ENCODE measurements around the gene GAN. TPM values are rescaled to one million over a fixed set of nuclear protein-coding genes. Genes with fewer than 3 reads are reported as not detected.

The GAN gene
- total and polyA plus RNA-seq, 9 of the 15 experiments (the other 6 are each of a cell fraction or from before 2014, with no cell fraction given): 0.83 to 15.1 (median 5.2) TPM

DNA sequence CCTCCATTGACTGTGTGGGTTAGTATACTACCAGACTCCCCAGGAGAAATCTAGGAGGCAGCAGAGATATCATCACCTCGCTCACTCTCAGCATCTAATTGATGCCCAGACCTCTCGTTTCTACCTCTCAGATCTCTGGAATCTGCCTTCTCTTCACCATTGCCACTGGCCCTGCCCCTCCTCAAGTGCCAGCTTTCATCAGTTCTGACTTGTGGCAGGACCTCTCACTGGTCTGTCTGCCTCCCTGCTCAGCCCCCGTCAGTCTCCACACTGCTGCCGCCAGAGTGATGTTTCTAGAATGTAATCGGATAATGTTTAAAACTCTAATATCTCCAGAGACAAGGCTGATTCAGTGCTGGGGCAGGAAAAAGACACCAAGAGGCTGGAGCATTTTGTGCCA, 15.2 kb downstream of the GAN start:
- no peak for ATAC-seq
- H3K4me3 ChIP-seq: no peak overlapping the region
- H3K9me3 ChIP-seq (replicated peaks; ENCODE audit: control insufficient read depth, insufficient read depth, low read depth, low read length): no peaks in the 10 kb centered on the region
- no peak for DNase-seq (ENCODE audit: extremely low read depth in 1 of 4, low spot score in 3 of 4)
- peaks cover 3% of the 10 kb centered on the region; the same call in 1 of the 3 replicates for H3K79me2 ChIP-seq (ENCODE audit: control insufficient read depth, insufficient read depth, low read length)
- no peaks in the 10 kb centered on the region for H3K9me1 ChIP-seq (ENCODE audit: control insufficient read depth, insufficient read depth, low read length)
- H3K9ac ChIP-seq (ENCODE audit: insufficient read depth in 1 of 2, low read depth in 2 of 2, low read length in 2 of 2): no peak overlapping the region
- no peak overlapping the region for H3K27ac ChIP-seq (ENCODE audit: extremely low read depth, low read depth, low read length)
- intact Hi-C loops (cut with micrococcal nuclease): no loop called here
- no peaks in the 10 kb centered on the region for H3K36me3 ChIP-seq (ENCODE audit: control insufficient read depth, insufficient read depth, low read length)
- CTCF ChIA-PET (ENCODE audit: low intra/inter-chr PET ratio): no interaction called here
- no peaks in the 10 kb centered on the region for H3K27me3 ChIP-seq (ENCODE audit: control insufficient read depth in 2 of 2, insufficient read depth in 2 of 2, low read length in 2 of 2)
- no peak overlapping the region for H2AFZ ChIP-seq (ENCODE audit: low read depth, low read length)
- peaks cover 9% of the 10 kb centered on the region; the same call in 1 of the 2 replicates for H4K20me1 ChIP-seq (replicated peaks; ENCODE audit: control insufficient read depth, insufficient read depth, low read length)
- H3K4me1 ChIP-seq (replicated peaks in 1 of 2; ENCODE audit: control insufficient read depth in 2 of 2, insufficient read depth in 2 of 2, low read length in 2 of 2): no peaks in the 10 kb centered on the region
- no peak overlapping the region for H3K4me2 ChIP-seq (ENCODE audit: insufficient read depth, low read length)
- no TSS peak for BruUV-seq (replicated peaks)
- 91% methylated on average over 5 of the region's 5 CpGs for WGBS (ENCODE audit: insufficient coverage, low coverage, missing lambda C conversion rate)
- POLR2A ChIA-PET: interaction anchor here (1.0 to 1.2 kb wide), 2 partner anchors 11 to 16 kb away, joined by 4 read pairs; partner anchors contain the start of gene GAN
- in situ Hi-C loops (cut with MboI): no loop called here
- no peak for TF ChIP-seq GTF2A2 (tag; IDR thresholded peaks at IDR 0.05)
- no peak for TF ChIP-seq ZNF444 (CRISPR knock-in tag; IDR thresholded peaks at IDR 0.05)
- no peak for TF ChIP-seq POLR2G (IDR thresholded peaks at IDR 0.05; ENCODE audit: low read depth, low read length)
- no peak for TF ChIP-seq JUNB (CRISPR knock-in tag; conservative IDR thresholded peaks at IDR 0.05)
- no peak for TF ChIP-seq NFATC3 (IDR thresholded peaks at IDR 0.05)
- no peak for FAIRE-seq

DNA sequence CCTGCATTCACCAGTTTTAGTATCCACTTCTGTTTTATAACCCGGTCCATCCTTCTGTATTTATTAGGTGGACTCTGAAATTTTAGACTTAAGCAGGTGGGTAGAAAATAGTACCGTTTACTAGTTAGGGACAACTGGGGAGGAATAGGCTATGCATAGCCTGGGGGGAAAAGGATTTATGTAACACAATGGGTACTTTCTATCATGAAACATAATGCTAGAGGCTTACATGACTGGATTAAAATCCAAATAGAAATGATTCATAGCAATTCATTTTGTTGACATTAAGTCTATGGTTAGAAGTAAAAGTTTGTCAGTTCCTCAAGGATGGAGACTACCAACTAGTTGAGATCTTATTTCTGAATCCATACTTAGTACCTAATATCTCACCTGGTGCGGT, 18.6 kb downstream of the GAN start:
- ATAC-seq: no peak
- Histone ChIP-seq H3K9me3 (replicated peaks; ENCODE audit: control insufficient read depth, insufficient read depth, low read depth, low read length) (no peaks in the 10 kb centered on the region; the same call in 1 of the 2 replicates), H3K36me3 (ENCODE audit: control insufficient read depth, insufficient read depth, low read length) (no peaks in the 10 kb centered on the region), H2AFZ (ENCODE audit: low read depth, low read length) (no peak overlapping the region), H3K9ac (ENCODE audit: insufficient read depth in 1 of 2, low read depth in 2 of 2, low read length in 2 of 2) (no peak overlapping the region), H3K9me1 (ENCODE audit: control insufficient read depth, insufficient read depth, low read length) (no peaks in the 10 kb centered on the region), H3K4me3 (no peak overlapping the region), H4K20me1 (replicated peaks; ENCODE audit: control insufficient read depth, insufficient read depth, low read length) (no peaks in the 10 kb centered on the region; the same call in 1 of the 2 replicates), H3K4me2 (ENCODE audit: insufficient read depth, low read length) (no peak overlapping the region), H3K4me1 (replicated peaks in 1 of 2; ENCODE audit: control insufficient read depth in 2 of 2, insufficient read depth in 2 of 2, low read length in 2 of 2) (no peaks in the 10 kb centered on the region), H3K27ac (ENCODE audit: extremely low read depth, low read depth, low read length) (no peak overlapping the region), H3K79me2 (ENCODE audit: control insufficient read depth, insufficient read depth, low read length) (peaks cover 3% of the 10 kb centered on the region; the same call in 2 of the 3 replicates), H3K27me3 (ENCODE audit: control insufficient read depth in 2 of 2, insufficient read depth in 2 of 2, low read length in 2 of 2) (no peaks in the 10 kb centered on the region)
- intact Hi-C loops (cut with micrococcal nuclease): no loop called here
- ChIA-PET CTCF (ENCODE audit: low intra/inter-chr PET ratio) (no interaction called here), POLR2A (interaction anchor here (0.6 kb wide), 1 partner anchor 455 kb away, joined by 3 read pairs; no protein-coding TSS in a partner anchor)
- TF ChIP-seq EP300 (IDR thresholded peaks at IDR 0.05; ENCODE audit: low read length) (no peak), MYNN (IDR thresholded peaks at IDR 0.05) (no peak), MYNN (CRISPR knock-in tag; IDR thresholded peaks at IDR 0.05) (no peak), TEAD2 (tag; IDR thresholded peaks at IDR 0.05) (no peak)
- no peak for DNase-seq (ENCODE audit: extremely low read depth in 1 of 4, low spot score in 3 of 4)
- no TSS peak for BruUV-seq (replicated peaks)
- in situ Hi-C loops (cut with MboI): no loop called here
- WGBS (ENCODE audit: insufficient coverage, low coverage, missing lambda C conversion rate): 90% methylated on average over 3 of the region's 3 CpGs
- FAIRE-seq: no peak
